Measurements from ENCODE around the gene OR6N2.

The OR6N2 gene

DNA sequence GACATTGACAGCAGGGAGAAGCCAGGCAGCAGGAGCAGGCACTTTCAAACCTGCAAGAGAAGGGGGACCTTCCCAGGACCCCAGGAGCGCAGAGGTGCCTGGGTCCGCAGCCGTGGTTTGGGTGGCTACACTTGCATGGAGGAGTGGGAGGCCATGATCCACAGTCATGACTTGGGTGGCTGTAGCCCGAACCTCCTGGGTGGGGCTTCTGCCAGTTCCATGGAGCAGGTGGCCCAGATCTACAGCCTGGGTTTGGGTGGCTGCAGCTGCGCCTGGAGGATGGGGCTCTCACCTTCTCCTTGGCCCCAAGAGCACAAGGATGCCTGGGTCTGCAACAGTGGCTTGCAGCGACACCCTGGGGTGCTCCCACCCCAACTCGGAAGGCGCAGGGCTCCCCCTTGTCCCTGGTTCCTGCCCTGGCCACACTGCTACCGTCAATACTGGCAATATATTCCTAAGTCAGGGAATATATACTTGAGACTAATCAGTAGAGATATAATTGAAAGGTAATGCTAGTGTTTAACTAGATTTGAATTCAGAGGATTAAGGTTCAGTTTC is 28.8 kb downstream of the OR6N2 start:
- no peak for DNase-seq

DNA sequence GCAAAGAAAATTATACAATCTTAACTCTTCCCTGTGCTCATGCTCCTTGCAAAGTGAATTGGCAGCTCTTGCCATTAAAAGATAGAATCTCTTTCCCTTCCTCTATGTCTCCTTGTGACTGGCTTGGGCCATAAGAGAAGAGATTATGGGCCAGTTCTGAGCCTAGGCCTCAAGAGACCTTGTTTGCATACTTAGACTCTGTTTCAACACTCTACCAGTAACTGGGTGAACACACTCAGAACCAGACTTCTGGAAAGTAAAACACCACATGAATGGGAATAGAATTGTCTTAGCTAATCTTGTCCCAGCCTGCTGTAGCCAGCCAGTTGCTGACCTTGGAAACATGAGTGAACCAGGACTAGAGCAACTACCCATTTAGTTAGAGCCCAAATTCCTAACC is 45.2 kb downstream of the OR6N2 start:
- no peak for DNase-seq

DNA sequence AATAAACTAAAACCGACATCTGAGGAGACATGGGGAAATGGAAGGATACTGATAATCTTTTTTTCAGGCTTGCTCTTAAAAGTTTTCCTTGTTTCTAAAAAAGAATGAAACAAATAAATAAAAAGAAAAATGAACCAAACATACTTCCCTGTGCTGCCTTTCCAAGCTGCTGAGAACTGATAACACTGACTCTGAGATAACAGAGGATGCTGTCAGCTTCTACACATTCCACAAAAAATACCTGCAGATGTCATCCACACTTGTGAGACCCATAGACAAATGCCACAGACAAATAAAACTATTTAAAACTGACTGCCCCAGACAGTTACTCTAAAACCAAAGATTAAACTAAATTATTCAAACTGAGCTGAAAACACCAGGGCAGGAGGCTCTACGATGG is 48.5 kb downstream of the OR6N2 start:
- no peak for DNase-seq

DNA sequence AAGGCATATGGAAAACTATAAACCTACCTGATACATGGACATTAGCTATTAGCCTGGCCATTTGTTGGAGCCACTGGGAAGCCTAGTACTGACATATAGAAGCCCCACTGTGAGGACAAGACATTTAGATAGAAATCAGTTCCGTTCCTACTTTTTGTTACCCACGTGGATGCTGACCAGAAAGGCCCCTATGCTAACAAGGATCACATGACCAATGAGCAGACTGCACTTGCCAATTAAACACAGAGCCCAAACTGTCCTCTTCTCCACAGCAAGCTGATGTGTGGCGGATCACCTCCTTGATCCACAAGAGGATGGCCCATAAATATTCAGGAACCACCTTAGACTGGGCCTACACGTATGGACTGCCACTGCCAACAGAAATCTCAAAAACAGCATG is 49.3 kb downstream of the OR6N2 start:
- DNase-seq = no peak

DNA sequence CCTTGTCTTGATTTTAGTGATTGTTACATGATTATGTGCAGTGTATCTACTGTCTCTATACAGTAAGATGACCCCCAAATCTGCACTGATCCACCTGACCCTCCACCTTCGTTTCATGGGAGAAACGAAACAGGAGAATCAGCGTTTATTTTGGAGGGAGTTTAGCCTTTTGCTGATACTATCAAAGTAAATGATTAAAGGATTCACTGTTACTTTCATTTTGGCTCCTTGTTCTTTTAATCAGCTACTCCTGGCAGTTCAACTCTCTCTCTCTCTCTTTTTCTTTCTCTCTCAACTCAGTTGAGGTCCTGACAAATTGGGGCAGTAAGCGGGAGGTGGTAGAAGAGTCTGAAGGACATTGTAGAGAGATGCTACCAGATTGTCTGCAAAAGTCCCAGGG is 50.6 kb downstream of the OR6N2 start:
- no peak for DNase-seq

DNA sequence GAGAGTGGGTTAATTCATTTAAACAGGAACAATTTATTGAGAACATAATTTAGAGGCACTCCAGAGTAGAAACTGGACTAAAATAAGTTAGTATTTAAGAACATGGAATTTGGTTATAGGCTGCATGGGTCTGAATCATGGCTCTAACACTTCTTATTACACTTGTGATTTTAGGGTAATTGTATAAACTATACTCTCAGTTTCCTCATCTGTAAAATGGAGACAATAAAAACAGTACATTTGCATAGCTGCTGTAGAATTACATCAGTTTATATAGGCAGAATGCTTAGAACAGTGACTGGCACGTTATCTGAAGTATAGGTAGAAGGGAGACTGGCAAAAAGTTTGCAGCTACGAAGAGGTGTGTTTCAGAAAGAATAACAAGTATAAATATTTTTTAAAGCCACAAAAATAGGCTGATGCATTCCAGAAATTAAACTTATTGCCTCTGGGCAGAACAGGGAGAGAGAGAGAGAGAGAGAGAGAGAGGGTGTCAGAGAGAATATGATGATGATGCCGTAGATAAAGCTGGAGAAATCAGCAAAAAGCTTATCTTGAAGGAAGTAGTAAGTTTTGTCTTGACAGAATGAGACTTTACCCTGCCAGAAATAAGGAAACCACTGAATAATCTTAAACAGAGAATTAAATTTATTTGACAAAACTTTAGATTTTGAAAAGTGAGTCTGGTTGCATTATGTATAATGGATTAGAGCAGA is 52.3 kb downstream of the OR6N2 start:
- DNase-seq = no peak

DNA sequence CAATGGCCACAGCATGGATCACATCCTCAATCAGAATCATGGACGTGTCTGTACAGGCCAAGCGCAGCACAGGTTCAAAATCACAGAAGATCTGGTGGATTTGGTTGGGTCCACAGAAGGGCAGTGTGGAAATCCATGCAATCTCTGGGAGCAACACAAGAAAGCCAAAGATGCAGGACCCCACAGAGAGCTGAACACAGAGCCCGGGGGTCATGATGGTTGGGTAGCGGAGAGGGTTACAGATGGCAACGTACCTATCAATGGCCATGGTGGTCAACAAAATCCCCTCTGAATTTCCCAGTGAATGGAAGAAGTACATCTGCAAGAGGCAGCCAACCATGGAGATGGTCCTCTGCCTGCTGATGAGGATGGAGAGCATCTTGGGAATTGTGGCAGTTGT is 56.6 kb downstream of the OR6N2 start:
- no peak for DNase-seq
